Endometrial microvascular endothelial cells (primary cell): ENCODE results near the gene ZNF280B. TPM values are rescaled to one million over a fixed set of nuclear protein-coding genes. Genes with fewer than 3 reads are reported as not detected.
"Not testable (repeated sequence)": the region's sequence is repeated elsewhere in the genome, so short reads cannot be mapped to it uniquely, and the experiment has no call there.

Source experiments
- in situ Hi-C: cut with HindIII; loops from 2 replicates; pipeline ENCODE4 v1.10.0; 2017; ENCODE audit warnings: low sequenced_read_pairs, low pct_unique_long_range_greater_than_20kb; ENCODE audit errors: inconsistent ontology term
- total RNA-seq: library from RNA; depleted of rRNA; stranded (reverse); fragments of >200 nt; gene quantifications from one replicate; pipeline ENCODE4 v1.2.3, GENCODE V29; 2015; ENCODE audit errors: inconsistent ontology term

ZNF280B gene
- total RNA-seq, 1 donor from 2014 or later = 2.1 TPM

- in situ Hi-C loops = no loop called here
Measured at GRCh38 chr22:22450343-22450839, 58.2 kb downstream of the ZNF280B start.

GRCh38 chr22:22449819-22450218 is 58.7 kb downstream of the ZNF280B start:
- in situ Hi-C loops = no loop called here

GRCh38 chr22:22446517-22446916 is 62.0 kb downstream of the ZNF280B start:
- in situ Hi-C loops = no loop called here

DNA sequence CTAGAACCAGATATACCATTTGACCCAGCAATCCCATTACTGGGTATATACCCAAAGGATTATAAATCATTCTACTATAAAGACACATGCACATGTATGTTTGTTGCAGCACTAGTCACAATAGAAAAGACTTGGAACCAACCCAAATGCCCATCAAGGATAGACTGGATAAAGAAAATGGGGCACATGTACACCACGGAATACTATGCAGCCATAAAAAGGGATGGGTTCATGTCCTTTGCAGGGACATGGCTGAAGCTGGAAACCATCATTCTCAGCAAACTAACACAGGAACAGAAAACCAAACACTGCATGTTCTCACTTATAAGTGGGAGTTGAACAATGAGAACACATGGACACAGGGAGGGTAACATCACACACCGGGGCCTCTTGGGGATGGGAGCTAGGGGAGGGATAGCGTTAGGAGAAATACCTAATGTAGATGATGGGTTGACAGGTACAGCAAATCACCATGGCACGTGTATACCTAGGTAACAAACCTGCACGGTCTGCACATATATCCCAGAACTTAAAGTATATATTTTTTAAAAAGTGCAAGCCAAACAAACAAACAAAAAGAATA is 64.4 kb downstream of the ZNF280B start:
- in situ Hi-C loops = not testable (repeated sequence)

GRCh38 chr22:22442928-22443709 is 65.4 kb downstream of the ZNF280B start:
- in situ Hi-C loops = no loop called here

DNA sequence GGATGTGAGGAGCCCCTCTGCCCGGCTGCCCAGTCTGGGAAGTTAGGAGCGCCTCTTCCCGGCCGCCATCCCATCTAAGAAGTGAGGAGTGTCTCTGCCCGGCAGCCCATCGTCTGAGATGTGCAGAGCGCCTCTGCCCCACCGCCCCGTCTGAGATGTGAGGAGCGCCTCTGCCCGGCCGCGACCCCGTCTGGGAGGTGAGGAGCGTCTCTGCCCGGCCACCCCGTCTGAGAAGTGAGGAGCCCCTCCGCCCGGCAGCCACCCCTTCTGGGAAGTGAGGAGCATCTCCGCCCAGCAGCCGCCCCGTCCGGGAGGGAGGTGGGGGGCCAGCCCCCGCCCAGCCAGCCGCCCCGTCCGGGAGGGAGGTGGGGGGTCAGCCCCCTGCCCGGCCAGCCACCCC is 66.9 kb downstream of the ZNF280B start:
- in situ Hi-C loops = not testable (repeated sequence)

GRCh38 chr22:22440188-22440587 is 68.4 kb downstream of the ZNF280B start:
- in situ Hi-C loops = no loop called here

Other genes starting within 250 kb of the ZNF280B start
- 0.09 TPM for gene ZNF280A, start 11.5 kb upstream of the ZNF280B start, total RNA-seq
- not detected for gene PRAME, start 50.5 kb upstream of the ZNF280B start, total RNA-seq
- gene GGTLC2, start 135.9 kb upstream of the ZNF280B start, total RNA-seq = not detected